ENCODE measurements around the gene CMTM6. TPM values are rescaled to one million over a fixed set of nuclear protein-coding genes. Genes with fewer than 3 reads are reported as not detected.
"Not testable (repeated sequence)": the region's sequence is repeated elsewhere in the genome, so short reads cannot be mapped to it uniquely, and the experiment has no call there.

CMTM6 gene
- total RNA-seq, 1 experiment from 2014 or later = 90.6 TPM

DNA sequence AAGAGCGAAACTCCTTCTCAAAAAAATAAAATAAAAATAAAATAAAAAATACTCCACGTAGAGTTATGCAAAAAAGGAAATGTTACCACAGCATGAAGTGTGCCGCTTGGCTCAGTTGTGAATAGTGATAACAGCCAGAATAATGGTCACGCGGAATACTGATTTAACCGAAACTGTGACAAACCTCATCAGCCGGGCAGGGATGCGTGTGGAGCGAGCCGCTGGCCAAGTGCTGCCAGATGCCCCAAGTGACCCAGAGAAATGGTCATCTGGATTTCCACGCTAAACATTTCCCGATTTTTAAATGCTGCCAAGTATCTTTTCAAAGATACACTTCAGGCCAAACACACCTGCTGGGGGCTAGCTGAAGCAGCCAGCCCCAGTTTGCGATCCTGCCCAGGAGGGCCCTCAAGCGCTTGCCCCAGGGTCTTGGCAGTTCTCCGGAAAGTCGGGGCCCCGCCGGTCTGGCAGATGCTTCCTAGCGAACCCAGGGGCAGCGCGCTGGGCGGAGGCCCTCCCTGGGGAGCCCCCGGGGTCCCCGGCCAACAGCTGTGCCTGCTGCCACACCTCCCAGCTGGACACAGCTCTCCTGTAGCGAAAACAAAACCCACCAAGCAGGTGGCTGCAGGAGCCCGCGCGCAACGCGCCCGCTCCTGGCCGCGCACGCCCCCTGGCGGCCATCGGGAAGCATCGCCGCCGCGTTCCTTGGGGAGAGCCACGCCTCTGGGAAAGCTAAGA is 35.1 kb downstream of the CMTM6 start:
- DNase-seq (ENCODE audit: low read depth) = peak; percentile 61

DNA sequence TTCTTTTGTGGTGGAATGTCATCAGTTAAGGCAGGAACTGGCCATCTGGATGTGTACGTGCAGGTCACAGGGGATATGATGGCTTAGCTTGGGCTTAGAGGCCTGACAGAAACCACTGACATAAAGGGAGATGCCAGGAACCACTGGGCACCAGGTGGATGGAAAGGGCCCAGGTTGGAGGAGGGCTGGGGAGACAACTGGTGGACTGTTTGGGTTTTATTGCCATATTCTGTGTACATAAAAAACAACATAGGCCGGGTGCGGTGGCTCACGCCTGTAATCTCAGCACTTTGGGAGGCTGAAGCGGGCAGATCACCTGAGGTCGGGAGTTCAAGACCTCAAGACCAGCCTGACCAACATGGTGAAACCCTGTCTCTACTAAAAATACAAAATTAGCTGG is 35.8 kb downstream of the CMTM6 start:
- DNase-seq (ENCODE audit: low read depth) = not testable (repeated sequence)

DNA sequence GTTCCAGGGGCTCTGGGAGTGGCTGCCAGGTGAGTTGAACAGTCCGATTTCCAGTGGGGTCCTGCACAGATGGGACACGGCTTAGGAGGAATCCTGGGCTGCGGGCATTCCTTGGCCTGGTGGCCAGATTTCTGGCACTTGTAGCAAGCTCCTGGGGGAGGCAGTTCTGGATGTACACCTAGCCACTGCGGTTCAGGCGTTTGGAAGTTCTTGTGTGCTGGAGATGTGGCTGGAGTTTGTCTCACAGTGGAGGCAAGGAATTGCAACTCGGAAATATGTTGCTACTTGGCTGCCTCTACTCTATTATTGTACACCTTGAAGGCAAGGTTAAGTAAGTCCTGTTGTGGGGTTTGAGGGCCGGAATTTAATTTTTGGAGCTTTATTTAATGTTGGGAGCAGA is 37.9 kb downstream of the CMTM6 start:
- DNase-seq (ENCODE audit: low read depth) = not testable (repeated sequence)

DNA sequence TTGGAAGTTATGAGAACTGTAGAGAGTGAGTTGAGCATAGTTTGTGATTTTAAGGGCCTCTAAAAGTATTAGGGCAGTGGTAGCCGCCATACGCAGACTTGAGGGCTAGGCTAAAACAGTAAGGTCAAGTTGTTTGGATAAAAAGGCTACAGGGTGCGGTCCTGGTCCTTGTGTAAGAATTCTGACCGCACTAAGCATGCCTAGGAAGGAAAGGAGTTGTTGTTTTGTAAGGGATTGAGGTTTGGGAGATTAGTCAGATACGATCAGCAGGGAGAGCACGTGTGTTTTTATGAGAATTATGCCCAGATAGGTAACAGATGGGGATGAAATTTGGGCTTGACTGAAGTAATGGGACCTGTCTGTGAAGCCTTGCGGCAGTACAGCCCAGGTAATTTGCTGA is 39.2 kb downstream of the CMTM6 start:
- not testable (repeated sequence) for DNase-seq (ENCODE audit: low read depth)

- not testable (repeated sequence) for DNase-seq (ENCODE audit: low read depth)
Measured at GRCh38 chr3:32462191-32462986, 40.3 kb downstream of the CMTM6 start.

- DNase-seq (ENCODE audit: low read depth) = not testable (repeated sequence)
Measured at GRCh38 chr3:32460817-32461496, 41.7 kb downstream of the CMTM6 start.

DNA sequence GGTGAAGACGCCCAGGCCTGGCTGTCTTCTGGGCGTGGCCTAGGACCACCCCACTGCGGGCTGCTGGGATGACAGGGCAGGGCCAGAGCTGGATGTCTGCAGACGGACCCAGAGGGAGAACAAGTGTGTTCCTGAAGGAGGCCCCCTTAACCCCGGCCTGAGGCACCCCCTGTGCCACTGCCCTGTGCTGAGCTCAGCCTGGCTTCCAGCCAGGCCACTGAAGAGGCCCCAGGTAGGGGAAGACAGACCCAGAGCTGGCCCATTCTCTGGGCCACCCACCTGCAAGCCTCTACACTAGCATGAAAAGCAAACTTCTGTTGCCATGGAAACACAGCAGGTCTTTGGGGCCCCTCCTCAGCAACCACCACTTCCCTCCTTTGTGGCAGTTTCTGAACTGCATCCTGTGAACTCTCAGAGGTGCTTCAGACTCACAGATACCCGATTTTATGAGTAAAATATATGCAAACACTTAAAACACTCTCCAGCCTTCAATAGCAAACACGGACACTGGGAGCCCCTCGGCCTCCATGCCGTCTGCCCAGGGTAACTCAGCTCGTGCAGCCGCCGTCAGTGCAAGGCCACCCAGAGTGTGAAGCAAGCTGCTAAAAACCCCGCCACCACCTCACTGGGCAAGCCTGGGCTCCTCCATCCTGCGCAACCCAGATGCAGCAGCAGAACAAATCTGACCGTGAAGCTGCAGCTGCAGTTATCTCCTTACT is 42.5 kb downstream of the CMTM6 start:
- DNase-seq (ENCODE audit: low read depth) = no peak

DNA sequence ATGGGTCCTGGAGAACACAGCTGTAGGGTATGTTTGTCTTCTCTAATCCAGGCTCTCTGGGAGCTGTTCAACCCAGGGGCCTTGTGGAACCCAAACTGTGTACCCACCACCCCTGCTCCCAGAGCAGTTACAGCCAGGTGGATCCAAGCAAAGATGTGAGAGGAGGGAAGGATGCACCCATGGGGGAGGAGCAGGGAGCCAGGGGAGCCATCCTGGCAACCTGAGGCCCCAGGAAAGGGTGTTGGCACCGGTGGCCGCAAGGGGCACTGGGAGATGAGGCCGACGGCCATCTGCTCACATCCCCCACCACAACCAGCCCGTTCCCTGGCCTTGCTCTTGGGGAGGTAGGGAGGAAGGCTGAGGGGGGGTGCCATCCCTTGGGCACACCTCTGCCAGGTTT is 43.2 kb downstream of the CMTM6 start:
- no peak for DNase-seq (ENCODE audit: low read depth)

- no peak for DNase-seq (ENCODE audit: low read depth)
Measured at GRCh38 chr3:32457971-32458471, 44.6 kb downstream of the CMTM6 start.

GRCh38 chr3:32456429-32457130 is 46.1 kb downstream of the CMTM6 start:
- DNase-seq (ENCODE audit: low read depth) = no peak

GRCh38 chr3:32455609-32456428 is 46.8 kb downstream of the CMTM6 start:
- DNase-seq (ENCODE audit: low read depth) = no peak

GRCh38 chr3:32454731-32455608 is 47.7 kb downstream of the CMTM6 start:
- DNase-seq (ENCODE audit: low read depth) = no peak

GRCh38 chr3:32454111-32454510 is 48.5 kb downstream of the CMTM6 start:
- DNase-seq (ENCODE audit: low read depth) = no peak

DNA sequence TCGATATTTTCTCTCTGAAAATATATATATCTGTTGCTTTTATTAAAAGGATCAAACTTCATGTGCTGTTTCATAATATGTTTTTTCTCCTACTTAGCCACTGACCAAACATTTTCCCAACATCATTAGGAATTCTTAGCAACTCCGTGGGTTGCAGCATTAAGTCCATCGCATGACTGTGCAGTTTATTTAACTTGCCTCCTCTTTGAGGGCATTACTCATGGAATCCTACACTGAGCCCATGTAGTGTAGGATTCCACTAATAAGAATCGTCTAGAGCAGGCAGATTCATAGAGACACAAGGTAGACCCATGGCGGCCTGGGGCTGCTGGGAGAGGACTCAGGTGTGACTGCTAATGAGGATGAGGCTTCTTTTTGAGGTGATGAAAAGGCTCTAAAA is 49.3 kb downstream of the CMTM6 start:
- DNase-seq (ENCODE audit: low read depth) = no peak

DNA sequence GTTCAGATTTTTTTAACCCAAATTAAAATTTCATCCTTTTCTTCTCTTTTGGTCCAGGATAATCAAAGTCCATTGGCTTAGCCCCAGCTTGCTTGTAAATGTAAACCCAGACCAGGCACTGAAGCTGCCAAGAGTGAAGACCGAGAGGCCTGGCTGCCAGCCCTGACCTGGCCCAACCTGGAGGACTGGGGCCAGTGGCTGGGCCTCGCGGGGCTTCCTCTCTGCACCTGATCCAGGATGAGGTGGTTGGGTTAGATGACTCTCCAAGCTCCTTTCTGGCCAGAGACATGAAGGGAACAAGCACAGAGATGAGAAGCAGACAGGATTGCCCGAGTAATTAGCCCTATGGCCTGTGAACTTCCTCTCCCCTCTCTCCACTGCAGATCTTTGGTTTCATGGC is 50.6 kb downstream of the CMTM6 start:
- DNase-seq (ENCODE audit: low read depth) = no peak

GRCh38 chr3:32450992-32451659 is 51.5 kb downstream of the CMTM6 start:
- DNase-seq (ENCODE audit: low read depth) = no peak

GRCh38 chr3:32450426-32450825 is 52.2 kb downstream of the CMTM6 start:
- no peak for DNase-seq (ENCODE audit: low read depth)

GRCh38 chr3:32449691-32450090 is 53.0 kb downstream of the CMTM6 start:
- no peak for DNase-seq (ENCODE audit: low read depth)
